ENCODE data around the gene TMEM269.

Gene TMEM269

GRCh38 chr1:42837709-42838108, 52.9 kb downstream of the TMEM269 start:
- no peak for DNase-seq (ENCODE audit: extremely low read depth, low read depth)
- no peak for TF ChIP-seq CTCF (IDR thresholded peaks at IDR 0.05; ENCODE audit: low read depth, low read length, missing control alignments)

GRCh38 chr1:42838482-42839190, 53.8 kb downstream of the TMEM269 start:
- TF ChIP-seq CTCF (IDR thresholded peaks at IDR 0.05; ENCODE audit: low read depth, low read length, missing control alignments), result no peak
- H3K4me3 ChIP-seq (replicated peaks; ENCODE audit: low read depth, low read length), result no peak overlapping the region
- no peak for DNase-seq (ENCODE audit: extremely low read depth, low read depth)

More at GRCh38 chr1:42837709-42838108, 52.9 kb downstream of the TMEM269 start:
- H3K4me3 ChIP-seq (replicated peaks; ENCODE audit: low read depth, low read length), result no peak overlapping the region

GRCh38 chr1:42841010-42841409, 56.2 kb downstream of the TMEM269 start:
- no peak for TF ChIP-seq CTCF (IDR thresholded peaks at IDR 0.05; ENCODE audit: low read depth, low read length, missing control alignments)
- DNase-seq (ENCODE audit: extremely low read depth, low read depth), result no peak
- H3K4me3 ChIP-seq (replicated peaks; ENCODE audit: low read depth, low read length), result no peak overlapping the region

- no peak for DNase-seq (ENCODE audit: extremely low read depth, low read depth)
- no peak for TF ChIP-seq CTCF (IDR thresholded peaks at IDR 0.05; ENCODE audit: low read depth, low read length, missing control alignments)
- H3K4me3 ChIP-seq (replicated peaks; ENCODE audit: low read depth, low read length), result no peak overlapping the region
These were observed 56.8 kb downstream of the TMEM269 start for GRCh38 chr1:42841440-42842147.

- no peak overlapping the region for H3K4me3 ChIP-seq (replicated peaks; ENCODE audit: low read depth, low read length)
- no peak for TF ChIP-seq CTCF (IDR thresholded peaks at IDR 0.05; ENCODE audit: low read depth, low read length, missing control alignments)
- no peak for DNase-seq (ENCODE audit: extremely low read depth, low read depth)
These were observed 59.9 kb downstream of the TMEM269 start for GRCh38 chr1:42844592-42845140.

GRCh38 chr1:42845193-42845592, 60.4 kb downstream of the TMEM269 start:
- H3K4me3 ChIP-seq (replicated peaks; ENCODE audit: low read depth, low read length), result peak overlapping the region; percentile 68
- DNase-seq (ENCODE audit: extremely low read depth, low read depth), result no peak
- no peak for TF ChIP-seq CTCF (IDR thresholded peaks at IDR 0.05; ENCODE audit: low read depth, low read length, missing control alignments)

Measured in HFF-Myc (cell line).